Ishikawa (cell line): ENCODE data around the gene C10orf53.

ENCODE experiments used
- CEBPB ChIP-seq: IDR thresholded peaks from 2 replicates; pipeline ENCODE4 v1.6.1; 2012
- CREB1 ChIP-seq: IDR thresholded peaks from 2 replicates; pipeline ENCODE4 v1.6.1; 2012; ENCODE audit warnings: low read depth
- EGR1 ChIP-seq: IDR thresholded peaks from 2 replicates; pipeline ENCODE4 v1.6.1; 2012
- EP300 ChIP-seq: IDR thresholded peaks from 2 replicates; pipeline ENCODE4 v1.6.1; 2012; ENCODE audit warnings: borderline replicate concordance
- FOXM1 ChIP-seq: IDR thresholded peaks from 2 replicates; pipeline ENCODE4 v1.6.1; 2012; ENCODE audit warnings: low read depth, borderline replicate concordance
- MAX ChIP-seq: IDR thresholded peaks from 2 replicates; pipeline ENCODE4 v1.6.1; 2012
- NFIC ChIP-seq: IDR thresholded peaks from 2 replicates; pipeline ENCODE4 v1.6.1; 2012
- RAD21 ChIP-seq: IDR thresholded peaks from 2 replicates; pipeline ENCODE4 v1.6.1; 2012; ENCODE audit warnings: low read depth
- REST ChIP-seq: IDR thresholded peaks from 2 replicates; pipeline ENCODE4 v1.6.1; 2012; ENCODE audit warnings: low read depth, mild to moderate bottlenecking
- TAF1 ChIP-seq: IDR thresholded peaks from 2 replicates; pipeline ENCODE4 v1.6.1; 2012; ENCODE audit warnings: low read depth, mild to moderate bottlenecking
- TCF12 ChIP-seq: IDR thresholded peaks from 2 replicates; pipeline ENCODE4 v1.6.1; 2012; ENCODE audit warnings: low read depth
- TEAD4 ChIP-seq: IDR thresholded peaks from 2 replicates; pipeline ENCODE4 v1.6.1; 2012
- YY1 ChIP-seq: IDR thresholded peaks from 2 replicates; pipeline ENCODE4 v1.6.1; 2012; ENCODE audit warnings: low read depth
- ZBTB7A ChIP-seq: IDR thresholded peaks from 2 replicates; pipeline ENCODE4 v1.6.1; 2012; ENCODE audit warnings: low read depth
- TF ChIP-seq, protein P1 (sequence below): IDR thresholded peaks from 2 replicates; pipeline ENCODE4 v1.6.1; 2012

C10orf53 gene

DNA sequence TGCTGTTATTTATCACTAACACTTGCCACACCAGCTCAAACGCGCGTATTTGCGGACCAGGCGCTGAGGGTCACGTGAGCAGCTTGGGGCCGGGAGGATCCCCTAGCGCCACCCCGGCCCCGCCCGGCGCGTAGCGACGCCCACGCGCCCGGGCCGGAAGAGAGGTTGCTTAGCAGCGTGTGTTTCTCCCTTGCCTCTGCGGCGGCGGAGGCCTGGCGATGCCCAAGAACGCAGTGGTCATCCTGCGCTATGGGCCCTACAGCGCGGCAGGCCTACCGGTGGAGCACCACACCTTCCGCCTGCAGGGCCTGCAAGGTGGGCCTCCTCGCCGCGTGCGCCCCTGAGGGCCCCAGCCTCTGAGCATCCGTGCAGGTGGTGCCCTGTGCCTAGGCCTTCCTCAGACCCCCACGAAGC, at the start of gene C10orf53:
C10orf53 (plus strand) TSS at position 172 of the 414 bp plus-strand sequence; CDS start at position 219, 47 bp downstream.
- TF ChIP-seq MAX = peak; percentile 46; the same call in 1 of the 2 replicates
- TF ChIP-seq, protein P1, sequence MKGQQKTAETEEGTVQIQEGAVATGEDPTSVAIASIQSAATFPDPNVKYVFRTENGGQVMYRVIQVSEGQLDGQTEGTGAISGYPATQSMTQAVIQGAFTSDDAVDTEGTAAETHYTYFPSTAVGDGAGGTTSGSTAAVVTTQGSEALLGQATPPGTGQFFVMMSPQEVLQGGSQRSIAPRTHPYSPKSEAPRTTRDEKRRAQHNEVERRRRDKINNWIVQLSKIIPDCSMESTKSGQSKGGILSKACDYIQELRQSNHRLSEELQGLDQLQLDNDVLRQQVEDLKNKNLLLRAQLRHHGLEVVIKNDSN = peak; percentile 93
- TF ChIP-seq FOXM1 = no peak
- no peak for TF ChIP-seq TEAD4
- TF ChIP-seq YY1 = no peak
- TF ChIP-seq CEBPB = no peak
- no peak for TF ChIP-seq ZBTB7A
- TF ChIP-seq EGR1 = peak; percentile 94
- TF ChIP-seq TCF12 = no peak
- no peak for TF ChIP-seq EP300

DNA sequence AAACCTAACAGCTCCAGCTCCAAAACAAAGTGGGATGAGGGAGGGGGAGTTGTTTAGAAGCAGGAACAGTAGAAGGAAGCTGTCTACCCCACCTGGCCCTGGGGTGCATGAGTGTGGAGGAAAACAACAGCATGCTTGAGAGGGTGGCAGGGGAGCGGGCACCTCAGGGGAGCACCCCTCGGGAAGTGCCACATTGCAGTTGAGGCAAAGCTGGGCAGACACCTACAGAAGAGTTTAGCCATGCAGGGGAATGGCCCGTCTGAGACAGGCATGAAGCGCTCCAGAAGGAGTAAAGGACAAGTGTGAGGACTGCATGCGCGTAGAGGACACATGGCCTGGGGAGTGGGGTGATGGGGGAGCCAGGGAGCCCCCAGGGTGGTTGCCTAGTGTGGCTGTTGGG, 47.5 kb upstream of the C10orf53 start:
- no peak for TF ChIP-seq EGR1
- TF ChIP-seq TAF1 = no peak
- TF ChIP-seq NFIC = no peak
- no peak for TF ChIP-seq RAD21
- no peak for TF ChIP-seq TCF12
- TF ChIP-seq ZBTB7A = no peak
- TF ChIP-seq CEBPB = no peak
- TF ChIP-seq CREB1 = no peak
- no peak for TF ChIP-seq REST
- no peak for TF ChIP-seq MAX
- TF ChIP-seq FOXM1 = no peak
- TF ChIP-seq EP300 = no peak

- TF ChIP-seq EP300 = no peak
Observed at GRCh38 chr10:49632406-49633317, 46.8 kb upstream of the C10orf53 start.

DNA sequence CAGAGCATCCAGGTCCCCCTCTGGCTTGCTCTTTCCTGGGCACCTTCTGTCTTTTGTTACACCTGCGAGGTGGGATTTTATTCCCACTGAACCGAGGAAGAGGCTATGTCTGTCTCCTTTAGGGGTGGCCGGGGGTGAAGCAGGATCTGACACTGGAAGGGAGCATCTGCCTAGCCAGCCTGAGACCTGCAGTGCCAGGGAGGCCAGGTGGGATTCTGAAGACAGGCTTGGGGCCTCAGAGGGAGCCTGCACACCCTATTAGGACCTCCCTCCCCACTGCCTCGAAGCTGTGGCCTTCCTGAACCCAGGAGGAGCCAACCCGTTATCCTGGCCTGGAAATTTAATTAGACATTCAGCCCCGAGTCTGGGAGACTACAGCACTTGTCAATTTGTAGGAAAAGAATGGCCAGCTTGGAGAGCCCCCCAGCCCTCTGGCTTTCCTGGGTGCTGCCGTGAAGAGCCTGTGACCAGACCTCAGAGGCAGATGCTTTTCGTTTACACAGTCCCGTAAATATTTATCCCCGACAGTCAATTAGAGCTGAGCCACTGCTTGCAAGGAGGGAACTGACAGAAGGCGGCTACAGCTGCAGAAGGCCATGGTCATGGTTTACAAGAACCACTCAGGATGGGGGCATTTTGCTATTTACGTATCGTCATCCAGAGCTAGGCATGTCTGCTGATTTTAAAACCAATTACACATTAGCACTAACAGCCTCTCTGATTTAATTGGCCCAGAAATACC, 46.0 kb upstream of the C10orf53 start:
- no peak for TF ChIP-seq EGR1

DNA sequence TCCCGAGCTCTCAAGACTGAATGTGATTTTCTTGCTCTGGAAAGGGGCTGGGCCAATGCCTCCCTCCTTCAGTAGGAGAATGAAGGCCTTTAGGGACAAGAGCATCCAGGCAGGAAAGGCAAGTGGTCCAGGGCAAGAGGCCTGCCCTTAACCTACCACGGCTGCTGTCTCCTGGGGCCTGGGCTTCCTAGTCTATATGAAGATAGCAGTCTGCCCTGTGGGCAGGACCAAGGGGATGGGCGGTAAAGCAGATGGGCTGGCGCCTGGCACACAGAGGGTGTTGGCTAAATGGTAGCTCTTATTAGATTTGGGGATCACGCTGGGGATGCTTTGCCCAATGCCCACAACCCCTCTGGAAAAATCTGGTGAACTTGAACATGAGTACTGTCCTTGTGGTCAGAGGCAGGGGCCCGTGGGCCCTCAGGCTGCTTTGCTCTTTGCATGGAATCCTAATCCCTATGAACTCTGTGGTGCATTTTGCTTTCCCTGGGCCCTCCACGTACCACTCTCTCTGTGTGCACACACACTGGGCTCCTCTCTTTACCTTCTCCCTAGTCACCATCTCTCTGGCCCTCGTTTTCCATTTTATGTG, 45.3 kb upstream of the C10orf53 start:
- no peak for TF ChIP-seq MAX
- TF ChIP-seq CEBPB = no peak
- no peak for TF ChIP-seq EGR1
- TF ChIP-seq RAD21 = no peak
- no peak for TF ChIP-seq REST
- no peak for TF ChIP-seq TAF1
- TF ChIP-seq ZBTB7A = no peak
- no peak for TF ChIP-seq NFIC

GRCh38 chr10:49642311-49642710, 37.1 kb upstream of the C10orf53 start:
- TF ChIP-seq RAD21 (no peak), CREB1 (no peak), TAF1 (no peak), YY1 (no peak), TCF12 (no peak), MAX (no peak), TEAD4 (no peak), EP300 (no peak), NFIC (no peak), FOXM1 (no peak), ZBTB7A (no peak)
